Natural killer cell (primary cell): Measurements from ENCODE around the gene MAPKAPK2. TPM values are rescaled to one million over a fixed set of nuclear protein-coding genes. Genes with fewer than 3 reads are reported as not detected.

Experiments used
- ATAC-seq, 3 donors: fragments of 150-1000 bp in 2 of 3; fragments of 200-7000 bp in 1 of 3; cut with Tn5 transposase; 1 replicate in 1 of 3; 2 replicates in 2 of 3; pipeline ENCODE4 v1.10.0; 2021; ENCODE audit warnings: mild to moderate bottlenecking in 2 of 3, moderate library complexity in 2 of 3
- DNase-seq, 2 donors: peaks; one replicate each; pipeline versions ENCODE4 v3.0.0 to v3.0.0-alpha.2; 2013 to 2021; ENCODE audit warnings: mixed read lengths in 1 of 2
- H3K27ac ChIP-seq: one replicate; pipeline ENCODE4 v1.5.1; 2013; ENCODE audit warnings: mild to moderate bottlenecking, low read length
- H3K27me3 ChIP-seq: one replicate; pipeline ENCODE4 v1.6.1; 2013; ENCODE audit warnings: low read length; ENCODE audit not compliant: control insufficient read depth, insufficient read depth
- H3K36me3 ChIP-seq: one replicate; pipeline ENCODE4 v1.6.1; 2013; ENCODE audit warnings: low read length; ENCODE audit not compliant: control insufficient read depth, insufficient read depth
- H3K4me1 ChIP-seq: one replicate; pipeline ENCODE4 v1.6.1; 2013; ENCODE audit warnings: low read length; ENCODE audit not compliant: control insufficient read depth, insufficient read depth
- H3K4me3 ChIP-seq: one replicate; pipeline ENCODE4 v1.5.1; 2013; ENCODE audit warnings: low read length
- H3K9me3 ChIP-seq: one replicate; pipeline ENCODE4 v1.6.1; 2013; ENCODE audit warnings: low read length; ENCODE audit not compliant: control insufficient read depth, insufficient read depth
- H3K27ac Mint-ChIP-seq, 2 donors: one replicate each; pipeline ENCODE4 v1.8.0; 2022; ENCODE audit warnings: mild to moderate bottlenecking in 2 of 2, mixed read lengths in 2 of 2, moderate library complexity in 1 of 2
- H3K27me3 Mint-ChIP-seq, 2 donors: one replicate each; pipeline ENCODE4 v1.8.0; 2022; ENCODE audit warnings: low read depth in 2 of 2, mixed read lengths in 2 of 2
- H3K36me3 Mint-ChIP-seq: one replicate; pipeline ENCODE4 v1.8.0; 2022; ENCODE audit warnings: mixed read lengths
- H3K4me1 Mint-ChIP-seq, 2 donors: one replicate each; pipeline ENCODE4 v1.8.0; 2022; ENCODE audit warnings: mixed read lengths in 2 of 2
- H3K4me3 Mint-ChIP-seq: one replicate; pipeline ENCODE4 v1.8.0; 2022; ENCODE audit warnings: mild to moderate bottlenecking, moderate library complexity, mixed read lengths
- H3K9me3 Mint-ChIP-seq, 2 donors: one replicate each; pipeline ENCODE4 v1.8.0; 2022; ENCODE audit warnings: mixed read lengths in 2 of 2
- WGBS: methylation state at CpG from one replicate; pipeline ENCODE4 v1.1.7; 2013; ENCODE audit warnings: missing lambda C conversion rate; ENCODE audit not compliant: insufficient coverage; 5-methylcytosine and 5-hydroxymethylcytosine counted together
- intact Hi-C: fragments of 100-400 bp; cut with micrococcal nuclease; formaldehyde crosslinking; loops from one replicate; pipeline ENCODE4 v1.14.2; 2022
- total RNA-seq, 4 donors: library from RNA; stranded (reverse); fragments of 120-200 nt in 1 of 4; gene quantifications; one replicate each; pipeline versions ENCODE4 v1.2.3 to v1.2.4, GENCODE V29; 2013 to 2022
- TF ChIP-seq, protein P1 (sequence below): fragments of 200-600 bp; IDR thresholded peaks from one replicate; pipeline ENCODE4 v1.8.0; 2022; ENCODE audit warnings: antibody characterized with exemption

Gene MAPKAPK2
- total RNA-seq, 3 donors from 2014 or later (not counting 1 experiment from before 2014, with no cell fraction given), result 137 to 197 (median 178) TPM

DNA sequence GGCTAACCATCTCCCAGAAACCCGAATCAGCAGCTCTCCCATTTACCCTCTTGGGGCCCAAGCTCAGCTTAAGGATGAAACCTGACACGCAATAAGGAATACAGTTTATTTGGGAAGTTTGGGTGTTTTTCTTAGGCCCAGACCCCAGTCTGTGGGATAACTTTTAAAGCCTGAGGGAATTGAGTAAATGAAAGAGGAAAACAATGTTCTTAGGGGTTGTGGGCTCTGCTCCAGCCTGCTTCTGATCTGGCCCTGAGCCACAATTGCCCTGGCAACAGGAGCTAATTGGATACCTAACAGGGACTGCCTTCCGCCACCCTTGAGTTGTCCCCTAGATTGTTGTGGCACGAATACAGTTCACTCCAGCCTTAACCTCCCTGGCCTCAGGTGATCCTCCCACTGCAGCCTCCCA lies 29.2 kb upstream of the MAPKAPK2 start:
- H3K4me3 Mint-ChIP-seq, result no peak overlapping the region
- DNase-seq (no peak), ATAC-seq (no peak)
- H3K9me3 ChIP-seq, result no peaks in the 10 kb centered on the region
- no peak overlapping the region for H3K4me3 ChIP-seq
- 86% methylated on average over 3 of the region's 4 CpGs for WGBS
- no peak overlapping the region for H3K27ac Mint-ChIP-seq
- H3K36me3 ChIP-seq, result no peaks in the 10 kb centered on the region
- TF ChIP-seq, protein P1, sequence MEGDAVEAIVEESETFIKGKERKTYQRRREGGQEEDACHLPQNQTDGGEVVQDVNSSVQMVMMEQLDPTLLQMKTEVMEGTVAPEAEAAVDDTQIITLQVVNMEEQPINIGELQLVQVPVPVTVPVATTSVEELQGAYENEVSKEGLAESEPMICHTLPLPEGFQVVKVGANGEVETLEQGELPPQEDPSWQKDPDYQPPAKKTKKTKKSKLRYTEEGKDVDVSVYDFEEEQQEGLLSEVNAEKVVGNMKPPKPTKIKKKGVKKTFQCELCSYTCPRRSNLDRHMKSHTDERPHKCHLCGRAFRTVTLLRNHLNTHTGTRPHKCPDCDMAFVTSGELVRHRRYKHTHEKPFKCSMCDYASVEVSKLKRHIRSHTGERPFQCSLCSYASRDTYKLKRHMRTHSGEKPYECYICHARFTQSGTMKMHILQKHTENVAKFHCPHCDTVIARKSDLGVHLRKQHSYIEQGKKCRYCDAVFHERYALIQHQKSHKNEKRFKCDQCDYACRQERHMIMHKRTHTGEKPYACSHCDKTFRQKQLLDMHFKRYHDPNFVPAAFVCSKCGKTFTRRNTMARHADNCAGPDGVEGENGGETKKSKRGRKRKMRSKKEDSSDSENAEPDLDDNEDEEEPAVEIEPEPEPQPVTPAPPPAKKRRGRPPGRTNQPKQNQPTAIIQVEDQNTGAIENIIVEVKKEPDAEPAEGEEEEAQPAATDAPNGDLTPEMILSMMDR, result no peak
- peaks cover 4% of the 10 kb centered on the region for H3K27me3 ChIP-seq
- intact Hi-C loops, result no loop called here
- H3K27me3 Mint-ChIP-seq, result peaks cover 18 to 30% of the 10 kb centered on the region in 2 donors
- no peaks in the 10 kb centered on the region for H3K36me3 Mint-ChIP-seq
- no peaks in the 10 kb centered on the region for H3K9me3 Mint-ChIP-seq
- peaks cover 7 to 8% of the 10 kb centered on the region in 2 donors for H3K4me1 Mint-ChIP-seq
- H3K27ac ChIP-seq, result no peak overlapping the region
- H3K4me1 ChIP-seq, result peaks cover 7% of the 10 kb centered on the region

DNA sequence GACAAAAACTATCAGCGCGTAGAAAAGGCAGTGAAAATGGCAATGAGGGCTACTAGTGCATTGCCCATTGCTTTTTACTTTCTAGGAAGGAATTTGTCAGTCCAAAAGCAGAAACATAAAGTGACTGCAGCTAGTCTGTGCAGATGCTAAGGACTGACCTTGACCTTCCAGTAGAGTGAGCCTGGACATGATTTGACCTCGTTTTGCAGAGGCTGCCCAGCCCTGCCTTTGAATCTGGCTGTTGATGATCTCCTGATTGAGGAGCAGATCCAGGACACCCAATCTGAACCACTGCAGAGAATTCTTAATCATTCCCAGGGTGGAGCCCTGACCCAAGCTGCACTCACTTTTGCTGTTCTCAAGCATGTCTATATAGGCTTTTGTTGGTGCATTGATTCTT lies 27.8 kb upstream of the MAPKAPK2 start:
- DNase-seq, result no peak
- Mint-ChIP-seq H3K36me3 (no peaks in the 10 kb centered on the region), H3K9me3 (no peaks in the 10 kb centered on the region), H3K4me1 (peaks cover 7 to 8% of the 10 kb centered on the region in 2 donors), H3K27me3 (peaks cover 22 to 28% of the 10 kb centered on the region in 2 donors), H3K4me3 (no peak overlapping the region), H3K27ac (no peak overlapping the region)
- Histone ChIP-seq H3K27ac (no peak overlapping the region), H3K9me3 (no peaks in the 10 kb centered on the region), H3K36me3 (no peaks in the 10 kb centered on the region), H3K27me3 (peaks cover 4% of the 10 kb centered on the region), H3K4me3 (no peak overlapping the region), H3K4me1 (peaks cover 7% of the 10 kb centered on the region)
- intact Hi-C loops, result no loop called here
- ATAC-seq, result no peak
- 94% methylated on average over 3 of the region's 3 CpGs for WGBS
- TF ChIP-seq, protein P1, result no peak

DNA sequence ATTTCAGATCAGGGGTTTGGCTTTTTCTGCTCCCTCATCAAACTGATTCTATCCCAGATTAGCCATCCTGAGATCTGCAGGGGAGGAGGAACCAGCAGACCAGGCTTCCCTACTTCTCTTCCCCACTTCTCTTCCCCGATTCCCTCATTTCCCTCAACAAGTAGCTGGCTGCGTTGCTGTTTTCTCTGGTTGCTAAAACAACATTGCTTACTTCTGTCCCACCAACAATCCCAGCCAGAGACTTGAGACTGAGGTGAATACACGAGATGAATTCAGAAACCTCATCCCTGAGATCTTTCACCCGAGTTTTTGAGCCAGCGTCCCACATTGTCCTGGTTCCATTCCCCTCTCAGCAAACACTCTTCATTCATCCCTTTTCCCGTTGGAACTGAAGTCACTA lies 27.0 kb upstream of the MAPKAPK2 start:
- intact Hi-C loops, result loop anchor here (1.0 kb wide), 1 partner anchor 151 kb away; no protein-coding TSS in a partner anchor
- H3K4me3 Mint-ChIP-seq, result no peak overlapping the region

More for the DNA sequence above, 27.0 kb upstream of the MAPKAPK2 start:
- H3K36me3 Mint-ChIP-seq, result no peaks in the 10 kb centered on the region
- H3K27ac Mint-ChIP-seq, result no peak overlapping the region
- ATAC-seq (no peak), DNase-seq (no peak)
- peaks cover 7 to 8% of the 10 kb centered on the region in 2 donors for H3K4me1 Mint-ChIP-seq
- Histone ChIP-seq H3K36me3 (no peaks in the 10 kb centered on the region), H3K9me3 (no peaks in the 10 kb centered on the region), H3K27me3 (peaks cover 4% of the 10 kb centered on the region), H3K4me1 (peaks cover 7% of the 10 kb centered on the region), H3K4me3 (no peak overlapping the region), H3K27ac (no peak overlapping the region)
- TF ChIP-seq, protein P1, result no peak
- H3K9me3 Mint-ChIP-seq, result no peaks in the 10 kb centered on the region
- peaks cover 24 to 30% of the 10 kb centered on the region in 2 donors for H3K27me3 Mint-ChIP-seq
- 50% methylated on average over 5 of the region's 6 CpGs for WGBS
